H9 (cell line): Measurements from ENCODE around the gene GGT7. TPM values are rescaled to one million over a fixed set of nuclear protein-coding genes. Genes with fewer than 3 reads are reported as not detected.

Experiments used
- DNase-seq: peaks from one replicate; pipeline ENCODE4 v3.0.0-alpha.2; 2017
- H2AFZ ChIP-seq: one replicate; pipeline ENCODE4 v1.6.1; 2013; ENCODE audit warnings: mild to moderate bottlenecking, low read length, control low read depth, moderate library complexity
- H2AK5ac ChIP-seq: 2 replicates; pipeline ENCODE4 v1.6.1; 2013; ENCODE audit warnings: low read length, control low read depth, mixed read lengths; ENCODE audit not compliant: insufficient read length
- H2BK120ac ChIP-seq: one replicate; pipeline ENCODE4 v1.6.1; 2013; ENCODE audit warnings: low read depth, mild to moderate bottlenecking, low read length, control low read depth, inconsistent platforms; ENCODE audit not compliant: poor library complexity, severe bottlenecking
- H2BK12ac ChIP-seq: 2 replicates; pipeline ENCODE4 v1.6.1; 2013; ENCODE audit warnings: low read length, control low read depth, mixed read lengths, low read depth; ENCODE audit not compliant: insufficient read length
- H2BK15ac ChIP-seq: 2 replicates; pipeline ENCODE4 v1.6.1; 2013; ENCODE audit warnings: low read depth, low read length, control low read depth
- H2BK20ac ChIP-seq: one replicate; pipeline ENCODE4 v1.6.1; 2013; ENCODE audit warnings: low read depth, mild to moderate bottlenecking, low read length, control low read depth, inconsistent platforms; ENCODE audit not compliant: poor library complexity, severe bottlenecking
- H2BK5ac ChIP-seq: 2 replicates; pipeline ENCODE4 v1.6.1; 2013; ENCODE audit warnings: low read length, control low read depth, mixed read lengths; ENCODE audit not compliant: insufficient read length
- H3K14ac ChIP-seq: 2 replicates; pipeline ENCODE4 v1.6.1; 2013; ENCODE audit warnings: low read length, control low read depth; ENCODE audit not compliant: insufficient read depth
- H3K18ac ChIP-seq: 2 replicates; pipeline ENCODE4 v1.6.1; 2013; ENCODE audit warnings: low read depth, mild to moderate bottlenecking, mixed read lengths, low read length, control low read depth; ENCODE audit not compliant: insufficient read length
- H3K23ac ChIP-seq: 2 replicates; pipeline ENCODE4 v1.6.1; 2013; ENCODE audit warnings: low read length, control low read depth, mixed read lengths, low read depth; ENCODE audit not compliant: insufficient read length
- H3K23me2 ChIP-seq: 2 replicates; pipeline ENCODE4 v1.6.1; 2013; ENCODE audit warnings: low read depth, mild to moderate bottlenecking, mixed read lengths, low read length, control low read depth; ENCODE audit not compliant: insufficient read length, poor library complexity, severe bottlenecking
- H3K27ac ChIP-seq: 2 replicates; pipeline ENCODE4 v1.5.1; 2013; ENCODE audit warnings: low read length, control low read depth, mixed read lengths, low read depth; ENCODE audit not compliant: insufficient read length
- H3K27me3 ChIP-seq: 2 replicates; pipeline ENCODE4 v1.6.1; 2013; ENCODE audit warnings: low read length, control low read depth, inconsistent platforms; ENCODE audit not compliant: insufficient read depth
- H3K4ac ChIP-seq: 2 replicates; pipeline ENCODE4 v1.6.1; 2013; ENCODE audit warnings: low read depth, mild to moderate bottlenecking, control low read depth, inconsistent platforms, low read length, moderate library complexity
- H3K4me1 ChIP-seq: 2 replicates; pipeline ENCODE4 v1.6.1; 2013; ENCODE audit warnings: low read length, control low read depth, inconsistent platforms; ENCODE audit not compliant: insufficient read depth
- H3K4me2 ChIP-seq: 2 replicates; pipeline ENCODE4 v1.6.1; 2013; ENCODE audit warnings: low read length, control low read depth, mixed read lengths; ENCODE audit not compliant: insufficient read length, insufficient read depth
- H3K56ac ChIP-seq: 2 replicates; pipeline ENCODE4 v1.6.1; 2013; ENCODE audit warnings: low read depth, mild to moderate bottlenecking, mixed read lengths, low read length, control low read depth; ENCODE audit not compliant: insufficient read length
- H3K79me1 ChIP-seq: 2 replicates; pipeline ENCODE4 v1.6.1; 2013; ENCODE audit warnings: low read depth, mild to moderate bottlenecking, moderate library complexity, low read length, control low read depth, inconsistent platforms; ENCODE audit not compliant: insufficient read depth, poor library complexity, severe bottlenecking
- H3K79me2 ChIP-seq: 2 replicates; pipeline ENCODE4 v1.6.1; 2013; ENCODE audit warnings: low read length, control low read depth, inconsistent platforms; ENCODE audit not compliant: insufficient read depth
- H3K9ac ChIP-seq: 2 replicates; pipeline ENCODE4 v1.6.1; 2013; ENCODE audit warnings: low read length, control low read depth, mixed read lengths; ENCODE audit not compliant: insufficient read length; ENCODE audit errors: extremely low read depth
- H3K9me3 ChIP-seq: one replicate; pipeline ENCODE4 v1.6.1; 2013; ENCODE audit warnings: low read depth, low read length, inconsistent platforms; ENCODE audit not compliant: control insufficient read depth
- H3T11ph ChIP-seq: one replicate; pipeline ENCODE4 v1.6.1; 2013; ENCODE audit warnings: mild to moderate bottlenecking, low read length, control low read depth, inconsistent platforms
- H4K20me1 ChIP-seq: one replicate; pipeline ENCODE4 v1.6.1; 2013; ENCODE audit not compliant: control insufficient read depth, insufficient read length, insufficient read depth
- H4K5ac ChIP-seq: 2 replicates; pipeline ENCODE4 v1.6.1; 2013; ENCODE audit warnings: low read depth, mild to moderate bottlenecking, mixed read lengths, low read length, control low read depth; ENCODE audit not compliant: insufficient read length
- H4K8ac ChIP-seq: replicated peaks from 2 replicates; pipeline ENCODE4 v1.6.1; 2013; ENCODE audit warnings: low read length, control low read depth, mixed read lengths, low read depth; ENCODE audit not compliant: insufficient read length
- H4K91ac ChIP-seq: 2 replicates; pipeline ENCODE4 v1.6.1; 2013; ENCODE audit warnings: low read depth, mild to moderate bottlenecking, moderate library complexity, mixed read lengths, low read length, control low read depth; ENCODE audit not compliant: insufficient read length
- H3K27ac Mint-ChIP-seq, 3 experiments: 2 replicates in 2 of 3; 3 replicates in 1 of 3; pipeline ENCODE4 v1.8.0; 2020 to 2021; ENCODE audit warnings: mixed read lengths in 3 of 3, mild to moderate bottlenecking in 1 of 3, moderate library complexity in 1 of 3
- H3K27me3 Mint-ChIP-seq: 2 replicates; pipeline ENCODE4 v1.8.0; 2021; ENCODE audit warnings: low read depth, mild to moderate bottlenecking, moderate library complexity, mixed read lengths
- H3K36me3 Mint-ChIP-seq, 3 experiments: 2 replicates in 2 of 3; 3 replicates in 1 of 3; pipeline ENCODE4 v1.8.0; 2020 to 2021; ENCODE audit warnings: low read depth in 3 of 3, mixed read lengths in 3 of 3; ENCODE audit not compliant: insufficient read depth in 1 of 3
- H3K4me1 Mint-ChIP-seq, 2 experiments: 2 replicates each; pipeline ENCODE4 v1.8.0; 2020; ENCODE audit warnings: mixed read lengths in 2 of 2
- H3K4me3 Mint-ChIP-seq, 2 experiments: 2 replicates in 1 of 2; 3 replicates in 1 of 2; pipeline ENCODE4 v1.8.0; 2020 to 2021; ENCODE audit warnings: mild to moderate bottlenecking in 2 of 2, mixed read lengths in 2 of 2, moderate library complexity in 1 of 2
- H3K9me3 Mint-ChIP-seq, 2 experiments: 2 replicates in 1 of 2; 3 replicates in 1 of 2; pipeline ENCODE4 v1.8.0; 2020; ENCODE audit warnings: mild to moderate bottlenecking in 2 of 2, mixed read lengths in 2 of 2, moderate library complexity in 1 of 2
- CTCF ChIP-seq: fragments of 200-600 bp; sonication (generic); conservative IDR thresholded peaks from 3 replicates; pipeline ENCODE4 v1.8.0; 2021; ENCODE audit warnings: antibody characterized with exemption, mild to moderate bottlenecking
- total RNA-seq: library from RNA; stranded (reverse); gene quantifications from 2 replicates; pipeline ENCODE4 v1.2.1, GENCODE V29; 2021

GGT7 gene
- total RNA-seq, 1 experiment from 2014 or later = 38.6 TPM

GRCh38 chr20:34806255-34806654 is 66.4 kb downstream of the GGT7 start:
- H3K36me3 Mint-ChIP-seq = peaks cover 0 to 4% (median 4%) of the 10 kb centered on the region in 3 experiments; a peak in 2 of 7 replicates
- Histone ChIP-seq H3K4me2 (no peak overlapping the region), H3K9me3 (no peaks in the 10 kb centered on the region), H4K5ac (no peak overlapping the region), H3K27ac (no peak overlapping the region), H3K14ac (no peak overlapping the region), H4K91ac (no peak overlapping the region), H2BK5ac (no peak overlapping the region), H2AFZ (no peak overlapping the region), H3K23me2 (no peaks in the 10 kb centered on the region), H3K4me1 (no peaks in the 10 kb centered on the region), H3K18ac (no peak overlapping the region), H3K27me3 (no peaks in the 10 kb centered on the region), H3K4ac (no peak overlapping the region), H3K56ac (no peak overlapping the region), H2BK20ac (no peak overlapping the region), H2AK5ac (no peak overlapping the region), H2BK120ac (no peak overlapping the region), H2BK12ac (no peak overlapping the region), H3T11ph (no peak overlapping the region), H4K8ac (no peak overlapping the region), H3K9ac (no peak overlapping the region), H2BK15ac (no peak overlapping the region), H3K79me1 (no peaks in the 10 kb centered on the region), H3K23ac (no peak overlapping the region), H3K79me2 (no peaks in the 10 kb centered on the region; the same call in 1 of the 2 replicates), H4K20me1 (no peaks in the 10 kb centered on the region)
- no peak overlapping the region for H3K4me3 Mint-ChIP-seq
- TF ChIP-seq CTCF = no peak
- peaks cover 6 to 7% of the 10 kb centered on the region in 2 experiments for H3K4me1 Mint-ChIP-seq
- peaks cover 0 to 3% of the 10 kb centered on the region in 2 experiments; a peak in 1 of 5 replicates for H3K9me3 Mint-ChIP-seq
- H3K27me3 Mint-ChIP-seq = no peaks in the 10 kb centered on the region
- H3K27ac Mint-ChIP-seq = no peak overlapping the region
- DNase-seq = no peak
